T-cell (primary cell): ENCODE results near the gene GNAT1. TPM values are rescaled to one million over a fixed set of nuclear protein-coding genes. Genes with fewer than 3 reads are reported as not detected.
A peak's percentile ranks its signal among the peaks of the same experiment; 100 is the strongest.

Experiments used
- ATAC-seq, 4 experiments: fragments of 200-7000 bp in 3 of 4; fragments of 150-1000 bp in 1 of 4; cut with Tn5 transposase; replicated peaks in 1 of 4; 1 replicate in 3 of 4; 2 replicates in 1 of 4; pipeline ENCODE4 v1.10.0; 2021; ENCODE audit warnings: moderate library complexity in 3 of 4, mild to moderate bottlenecking in 2 of 4, moderate number of reproducible peaks in 1 of 4
- CTCF ChIA-PET, 2 donors: fragments of 300-600 bp; sonication (Branson Sonifier 250); formaldehyde crosslinking; loops; one replicate each; lab custom pipeline; 2022; ENCODE audit warnings: antibody characterized with exemption in 2 of 2; lab: Charles Lee
- POLR2A ChIA-PET, 2 donors: fragments of 300-600 bp; sonication (Branson Sonifier 250); formaldehyde crosslinking; loops; one replicate each; lab custom pipeline; 2022; ENCODE audit warnings: antibody characterized with exemption in 2 of 2; lab: Charles Lee
- DNase-seq, 35 experiments: peaks; one replicate each; pipeline versions ENCODE4 v3.0.0 to v3.0.0-alpha.2; 2013 to 2023
- H3K27ac ChIP-seq: one replicate; pipeline ENCODE4 v1.5.1; 2013; ENCODE audit warnings: low read length
- H3K27me3 ChIP-seq, 2 experiments: replicated peaks in 1 of 2; 1 replicate in 1 of 2; 2 replicates in 1 of 2; pipeline versions ENCODE4 v1.6.1 to v1.7.0; 2013; ENCODE audit warnings: low read length in 1 of 2, mixed read lengths in 1 of 2; ENCODE audit not compliant: control insufficient read depth in 2 of 2, insufficient read depth in 2 of 2; ENCODE audit errors: extremely low read depth in 1 of 2
- H3K36me3 ChIP-seq, 2 donors: 1 replicate in 1 of 2; 2 replicates in 1 of 2; pipeline versions ENCODE4 v1.6.1 to v1.7.0; 2013; ENCODE audit warnings: low read length in 1 of 2; ENCODE audit not compliant: control insufficient read depth in 2 of 2, insufficient read depth in 1 of 2; ENCODE audit errors: extremely low read depth in 1 of 2
- H3K4me1 ChIP-seq, 2 experiments: 1 replicate in 1 of 2; 2 replicates in 1 of 2; pipeline versions ENCODE4 v1.6.1 to v1.7.0; 2013; ENCODE audit warnings: low read length in 2 of 2, mixed read lengths in 1 of 2; ENCODE audit not compliant: insufficient read depth in 2 of 2, control insufficient read depth in 1 of 2; ENCODE audit errors: extremely low read depth in 1 of 2
- H3K4me3 ChIP-seq, 2 donors: 1 replicate in 1 of 2; 2 replicates in 1 of 2; pipeline versions ENCODE4 v1.5.1 to v1.7.0; 2013; ENCODE audit warnings: mild to moderate bottlenecking in 2 of 2, low read length in 1 of 2, moderate library complexity in 1 of 2; ENCODE audit not compliant: control insufficient read depth in 1 of 2; ENCODE audit errors: extremely low read depth in 1 of 2
- H3K9me3 ChIP-seq: 2 replicates; pipeline ENCODE4 v1.7.0; 2013
- H3K27ac Mint-ChIP-seq, 2 donors: one replicate each; pipeline ENCODE4 v1.8.0; 2020 to 2021; ENCODE audit warnings: mild to moderate bottlenecking in 2 of 2, mixed read lengths in 2 of 2
- H3K27me3 Mint-ChIP-seq, 2 donors: one replicate each; pipeline ENCODE4 v1.8.0; 2021 to 2022; ENCODE audit warnings: mixed read lengths in 2 of 2
- H3K36me3 Mint-ChIP-seq: one replicate; pipeline ENCODE4 v1.8.0; 2021; ENCODE audit warnings: mixed read lengths
- H3K4me1 Mint-ChIP-seq, 3 donors: one replicate each; pipeline ENCODE4 v1.8.0; 2020 to 2022; ENCODE audit warnings: mixed read lengths in 3 of 3, mild to moderate bottlenecking in 1 of 3
- H3K4me3 Mint-ChIP-seq, 3 donors: one replicate each; pipeline ENCODE4 v1.8.0; 2020 to 2022; ENCODE audit warnings: mild to moderate bottlenecking in 3 of 3, mixed read lengths in 3 of 3, moderate library complexity in 3 of 3
- H3K9me3 Mint-ChIP-seq, 3 donors: one replicate each; pipeline ENCODE4 v1.8.0; 2020 to 2022; ENCODE audit warnings: mixed read lengths in 3 of 3
- WGBS: methylation state at CpG from one replicate; pipeline ENCODE4 v1.1.5; 2013; ENCODE audit warnings: missing lambda C conversion rate; ENCODE audit not compliant: insufficient coverage; 5-methylcytosine and 5-hydroxymethylcytosine counted together
- total RNA-seq, 35 experiments: library from RNA in 6 of 35; stranded (reverse) in 6 of 35; fragments of 120-200 nt in 1 of 35; gene quantifications; one replicate each; pipeline versions ENCODE4 v1.2.1 to v1.2.4 and lab custom pipeline; 2013 to 2026

Gene GNAT1
- total RNA-seq, 5 donors from 2014 or later (not counting 1 experiment from before 2014, with no cell fraction given), result 0.28 TPM; not detected in 4

DNA sequence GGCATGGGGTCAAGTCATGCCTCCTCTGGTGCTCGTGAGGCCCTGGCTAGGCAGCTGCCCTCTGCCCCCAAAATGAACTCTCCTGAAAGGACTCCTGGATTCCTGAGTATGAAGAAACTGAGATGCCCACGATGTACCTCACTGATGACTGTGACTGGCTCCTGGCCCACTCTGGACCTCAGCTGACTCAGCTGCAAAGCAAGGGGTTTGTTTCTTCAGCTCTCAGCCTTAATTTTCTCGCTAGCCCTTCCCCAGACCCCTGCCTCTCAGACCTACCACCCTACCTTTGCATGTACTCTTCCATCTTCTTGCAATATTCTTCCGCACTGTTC lies 39.4 kb downstream of the GNAT1 start:
- H3K27me3 ChIP-seq, result peaks cover 0 to 4% of the 10 kb centered on the region in 2 experiments
- peaks cover 25 to 38% (median 33%) of the 10 kb centered on the region in 3 donors for H3K4me1 Mint-ChIP-seq
- no peak overlapping the region for H3K27ac Mint-ChIP-seq
- no peak overlapping the region for H3K4me3 ChIP-seq
- DNase-seq (no peak), ATAC-seq (no peak)
- POLR2A ChIA-PET, result no interaction called here
- H3K36me3 ChIP-seq, result no peaks in the 10 kb centered on the region
- H3K4me1 ChIP-seq, result peaks cover 2 to 42% of the 10 kb centered on the region in 2 experiments
- H3K27me3 Mint-ChIP-seq, result no peaks in the 10 kb centered on the region
- H3K27ac ChIP-seq, result no peak overlapping the region
- no peak overlapping the region for H3K4me3 Mint-ChIP-seq
- no peaks in the 10 kb centered on the region for H3K9me3 Mint-ChIP-seq
- CTCF ChIA-PET, result interaction anchor here in 1 of 2 donors (1.7 kb wide), 1 partner anchor 16 kb away, joined by 4 read pairs; no protein-coding TSS in a partner anchor
- WGBS, result 90% methylated on average over 4 of the region's 4 CpGs
- no peaks in the 10 kb centered on the region for H3K36me3 Mint-ChIP-seq
- H3K9me3 ChIP-seq, result no peaks in the 10 kb centered on the region

DNA sequence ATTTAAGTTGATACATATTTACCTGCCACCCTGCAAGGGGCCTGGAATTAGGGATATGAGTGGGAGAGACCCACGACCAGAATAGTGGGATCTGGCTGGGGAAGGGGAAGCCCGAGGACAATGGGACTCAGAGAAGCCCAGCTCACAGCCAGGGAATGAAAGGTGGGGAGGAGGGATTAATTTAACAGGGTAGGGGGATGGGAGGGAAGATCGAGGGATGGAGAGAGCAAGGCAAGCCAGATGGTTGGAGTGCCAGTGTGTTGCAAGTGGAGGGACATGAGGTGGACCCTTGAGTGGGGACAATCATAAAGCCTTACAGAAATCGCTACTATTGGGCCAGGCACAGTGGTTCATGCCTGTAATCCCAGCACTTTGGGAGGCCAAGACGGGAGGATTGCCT lies 40.2 kb downstream of the GNAT1 start:
- Mint-ChIP-seq H3K27ac (no peak overlapping the region), H3K27me3 (no peaks in the 10 kb centered on the region), H3K4me1 (peaks cover 20 to 36% (median 29%) of the 10 kb centered on the region in 3 donors), H3K4me3 (no peak overlapping the region), H3K9me3 (no peaks in the 10 kb centered on the region), H3K36me3 (no peaks in the 10 kb centered on the region)
- DNase-seq (no peak), ATAC-seq (no peak)
- Histone ChIP-seq H3K4me3 (no peak overlapping the region), H3K36me3 (no peaks in the 10 kb centered on the region), H3K27me3 (no peaks in the 10 kb centered on the region), H3K4me1 (peaks cover 2 to 36% of the 10 kb centered on the region in 2 experiments), H3K27ac (no peak overlapping the region), H3K9me3 (no peaks in the 10 kb centered on the region)
- ChIA-PET POLR2A (no interaction called here), CTCF (interaction anchor here in 1 of 2 donors (0.6 to 1.7 kb wide), 2 partner anchors 15 to 1311 kb away, joined by 4 to 6 read pairs; no protein-coding TSS in a partner anchor)
- WGBS, result 94% methylated on average over 4 of the region's 5 CpGs

DNA sequence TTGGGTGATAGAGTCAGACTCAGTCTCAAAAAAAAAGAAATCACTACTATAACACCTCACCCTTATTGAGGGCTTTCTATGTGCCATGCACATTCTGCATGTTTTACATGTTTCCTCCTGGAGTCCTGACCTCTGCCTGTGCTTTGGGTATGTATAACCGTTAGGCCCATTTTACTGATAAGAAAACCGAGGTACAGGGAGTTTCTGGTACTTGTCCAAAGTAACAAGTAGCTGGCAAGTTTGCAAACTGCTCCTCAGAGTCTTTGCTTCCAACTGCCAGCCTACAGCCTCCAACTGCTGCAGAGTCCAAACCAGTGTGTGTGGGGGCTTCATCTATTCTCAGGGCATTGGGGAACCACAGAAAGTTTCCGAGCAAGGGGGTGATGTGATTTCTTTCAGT lies 40.9 kb downstream of the GNAT1 start:
- Mint-ChIP-seq H3K27me3 (no peaks in the 10 kb centered on the region), H3K36me3 (no peaks in the 10 kb centered on the region), H3K4me1 (peaks cover 16 to 36% (median 25%) of the 10 kb centered on the region in 3 donors), H3K9me3 (no peaks in the 10 kb centered on the region), H3K4me3 (no peak overlapping the region), H3K27ac (peak overlapping the region in 1 of 2 donors; percentile 27)
- DNase-seq (no peak), ATAC-seq (no peak)
- H3K9me3 ChIP-seq, result no peaks in the 10 kb centered on the region
- H3K27ac ChIP-seq, result no peak overlapping the region
- ChIA-PET CTCF (interaction anchor here in 1 of 2 donors (0.6 kb wide), 1 partner anchor 1311 kb away, joined by 6 read pairs; no protein-coding TSS in a partner anchor), POLR2A (no interaction called here)
- H3K4me3 ChIP-seq, result no peak overlapping the region
- WGBS, result 77% methylated on average over 1 of the region's 3 CpGs
- no peaks in the 10 kb centered on the region for H3K36me3 ChIP-seq
- peaks cover 2 to 33% of the 10 kb centered on the region in 2 experiments for H3K4me1 ChIP-seq
- H3K27me3 ChIP-seq, result no peaks in the 10 kb centered on the region

DNA sequence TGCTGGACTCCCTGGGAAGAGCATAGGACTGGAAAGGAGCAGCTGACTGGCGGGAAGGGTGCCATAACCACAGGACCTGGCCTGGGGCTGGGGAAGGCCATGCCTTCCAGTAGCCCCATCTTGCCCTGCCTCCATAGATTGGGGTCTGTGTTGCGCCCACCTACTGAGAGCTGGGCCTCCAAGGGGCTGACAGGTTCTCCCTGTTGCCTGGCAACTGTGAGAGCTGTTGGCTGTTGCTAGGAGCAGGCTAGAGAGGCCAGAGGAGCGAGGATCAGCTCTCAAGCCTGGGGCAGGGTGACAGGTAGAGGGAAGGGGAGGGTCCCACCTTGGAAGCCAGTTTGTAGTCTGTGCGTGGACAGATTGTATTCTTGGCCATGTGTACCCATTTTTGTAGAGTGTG lies 41.8 kb downstream of the GNAT1 start:
- H3K4me3 Mint-ChIP-seq, result peak overlapping the region in 1 of 3 donors; percentile 37

DNA sequence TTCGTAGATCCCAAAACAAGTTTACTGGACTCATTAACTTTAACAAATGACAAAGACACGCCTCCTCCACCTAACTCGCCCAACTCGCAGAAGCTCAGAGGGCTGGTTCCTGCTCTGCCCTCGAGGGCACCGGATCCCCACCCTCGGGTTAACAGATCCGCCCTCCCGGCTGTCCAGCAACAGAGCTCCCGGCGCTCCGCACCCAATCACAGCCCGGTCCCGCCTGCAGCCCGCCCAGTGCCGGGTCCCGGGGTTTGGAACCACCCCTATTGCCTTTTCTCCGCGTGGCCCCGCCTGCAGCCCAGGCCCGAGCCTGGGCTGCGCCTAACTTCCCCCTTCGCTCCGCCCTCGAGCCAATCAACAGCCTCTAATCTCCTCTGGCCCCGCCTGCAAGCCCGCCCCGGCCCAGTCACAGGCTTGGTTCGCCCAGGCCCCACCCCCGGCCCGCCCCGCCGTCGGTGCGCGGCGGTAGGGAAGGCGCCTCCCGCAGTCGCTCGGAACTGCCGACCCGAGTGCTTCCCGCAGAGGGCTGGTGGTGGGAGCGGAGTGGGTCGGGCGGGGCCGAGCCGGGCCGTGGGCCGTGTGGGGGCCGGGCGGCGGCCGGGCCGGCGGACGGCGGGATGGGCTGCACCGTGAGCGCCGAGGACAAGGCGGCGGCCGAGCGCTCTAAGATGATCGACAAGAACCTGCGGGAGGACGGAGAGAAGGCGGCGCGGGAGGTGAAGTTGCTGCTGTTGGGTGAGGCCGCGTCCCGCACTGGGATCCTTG lies 44.5 kb downstream of the GNAT1 start, which contains the start of gene GNAI2:
TSS of gene GNAI2 (plus strand) at position 489 of the 768 bp plus-strand sequence. CDS start at position 621, 132 bp downstream.
- Histone ChIP-seq H3K27me3 (no peaks in the 10 kb centered on the region), H3K4me3 (peak within 1 kb of the TSS; percentile 98 to 99), H3K4me1 (peaks cover 24 to 50% of the 10 kb centered on the region in 2 experiments), H3K27ac (peak within 1 kb of the TSS; percentile 82), H3K36me3 (peaks cover 7 to 24% of the 10 kb centered on the region in 2 donors), H3K9me3 (no peaks in the 10 kb centered on the region)
- H3K9me3 Mint-ChIP-seq, result no peaks in the 10 kb centered on the region
- POLR2A ChIA-PET, result interaction anchor here (0.5 to 1.5 kb wide), 9 partner anchors 8 to 792 kb away, joined by 3 to 8 read pairs (median 4); partner anchors contain the start of genes HYAL3 (in 1 of the 2) and NAA80 (in 1 of the 2)
- under 1% methylated on average over 64 of the region's 75 CpGs for WGBS
- H3K36me3 Mint-ChIP-seq, result peaks cover 10% of the 10 kb centered on the region
- no peaks in the 10 kb centered on the region for H3K27me3 Mint-ChIP-seq
- H3K27ac Mint-ChIP-seq, result peak within 1 kb of the TSS; percentile 95 to 96
- ATAC-seq (peak; percentile 85 to 90 (median 88)), DNase-seq (peak; percentile 96 to 100 (median 99))
- peaks cover 34 to 54% (median 39%) of the 10 kb centered on the region in 3 donors for H3K4me1 Mint-ChIP-seq
- H3K4me3 Mint-ChIP-seq, result peak within 1 kb of the TSS; percentile 95 to 98 (median 97)
- CTCF ChIA-PET, result interaction anchor here (0.5 to 1.5 kb wide), 11 partner anchors 8 to 1248 kb away, joined by 3 to 31 read pairs (median 4); partner anchors contain the start of genes HYAL3 (in 1 of the 2) and NAA80 (in 1 of the 2)

More for the DNA sequence above, 41.8 kb downstream of the GNAT1 start:
- POLR2A ChIA-PET, result interaction anchor here (0.6 kb wide), 2 partner anchors 104 to 124 kb away, joined by 6 to 7 read pairs; no protein-coding TSS in a partner anchor
- Histone ChIP-seq H3K27ac (no peak overlapping the region), H3K4me1 (peaks cover 2 to 30% of the 10 kb centered on the region in 2 experiments), H3K27me3 (no peaks in the 10 kb centered on the region), H3K9me3 (no peaks in the 10 kb centered on the region), H3K4me3 (no peak overlapping the region), H3K36me3 (peaks cover 0 to 2% of the 10 kb centered on the region in 2 donors)
- WGBS, result 91% methylated on average over 4 of the region's 4 CpGs
- H3K9me3 Mint-ChIP-seq, result no peaks in the 10 kb centered on the region
- no peak overlapping the region for H3K27ac Mint-ChIP-seq
- DNase-seq (no peak), ATAC-seq (no peak)
- H3K4me1 Mint-ChIP-seq, result peaks cover 15 to 36% (median 21%) of the 10 kb centered on the region in 3 donors
- CTCF ChIA-PET, result interaction anchor here in 1 of 2 donors (0.7 kb wide), 1 partner anchor 14 kb away, joined by 4 read pairs; no protein-coding TSS in a partner anchor
- no peaks in the 10 kb centered on the region for H3K36me3 Mint-ChIP-seq
- H3K27me3 Mint-ChIP-seq, result no peaks in the 10 kb centered on the region
